Endothelial cell of umbilical vein (primary cell): ENCODE results near the gene TFAP2D. TPM values are rescaled to one million over a fixed set of nuclear protein-coding genes. Genes with fewer than 3 reads are reported as not detected.

Experiments used
- BruUV-seq: library from RNA; stranded (reverse); fragments of 400-500 nt; replicated peaks from 2 replicates; lab custom pipeline; 2021; lab: Mats Ljungman, UMichigan
- CTCF ChIA-PET: fragments of 300-600, 350-600 bp; sonication (Branson Sonifier 250); formaldehyde crosslinking; loops from one replicate; lab custom pipeline; 2021; ENCODE audit warnings: antibody characterized with exemption, inconsistent platforms; lab: Charles Lee
- POLR2A ChIA-PET: fragments of 300-600, 350-600 bp; sonication (Branson Sonifier 250); formaldehyde crosslinking; loops from one replicate; lab custom pipeline; 2021; ENCODE audit warnings: antibody characterized with exemption, inconsistent platforms; lab: Charles Lee
- DNase-seq: peaks from one replicate; pipeline ENCODE4 v3.0.0-alpha.2; 2011; ENCODE audit warnings: low read depth, low spot score
- FAIRE-seq: peaks from 2 replicates; lab custom pipeline; 2011; peaks lifted over from hg19 to GRCh38; lab: Jason Lieb, UNC
- H2AFZ ChIP-seq: 2 replicates; pipeline ENCODE4 v1.6.0; 2012; ENCODE audit warnings: low read depth, low read length, control low read depth, inconsistent platforms
- H3K27ac ChIP-seq: 2 replicates; pipeline ENCODE4 v1.5.1; 2011; ENCODE audit warnings: low read depth, mild to moderate bottlenecking, control low read depth, low read length, moderate library complexity; ENCODE audit not compliant: insufficient read depth
- H3K27me3 ChIP-seq, 2 experiments: 2 replicates each; pipeline versions ENCODE4 v1.6.0 to v1.6.1; 2011; ENCODE audit warnings: low read length in 2 of 2, mixed read lengths in 1 of 2; ENCODE audit not compliant: control insufficient read depth in 2 of 2, insufficient read depth in 2 of 2
- H3K36me3 ChIP-seq, 2 experiments: 2 replicates in 1 of 2; 3 replicates in 1 of 2; pipeline ENCODE4 v1.5.1; 2011; ENCODE audit warnings: low read length in 2 of 2, mild to moderate bottlenecking in 1 of 2, moderate library complexity in 1 of 2; ENCODE audit not compliant: control insufficient read depth in 2 of 2, insufficient read depth in 2 of 2; ENCODE audit errors: extremely low read depth in 1 of 2
- H3K4me1 ChIP-seq: 3 replicates; pipeline ENCODE4 v1.5.1; 2011; ENCODE audit warnings: mild to moderate bottlenecking, low read length; ENCODE audit not compliant: control insufficient read depth, insufficient read depth; ENCODE audit errors: extremely low read depth
- H3K4me2 ChIP-seq: 2 replicates; pipeline ENCODE4 v1.6.1; 2011; ENCODE audit warnings: low read length, control low read depth, mixed read lengths; ENCODE audit not compliant: insufficient read depth
- H3K4me3 ChIP-seq, 3 experiments: fragments of 200-600 bp in 1 of 3; sonication (generic), shearing (Covaris generic) in 1 of 3; replicated peaks in 1 of 3; 2 replicates each; pipeline ENCODE4 v1.5.1; 2011 to 2016; ENCODE audit warnings: control low read depth in 3 of 3, low read length in 3 of 3, mild to moderate bottlenecking in 2 of 3, inconsistent platforms in 1 of 3, low read depth in 1 of 3, moderate library complexity in 1 of 3; ENCODE audit not compliant: insufficient read depth in 1 of 3
- H3K79me2 ChIP-seq: 2 replicates; pipeline ENCODE4 v1.6.0; 2012; ENCODE audit warnings: low read length, inconsistent platforms; ENCODE audit not compliant: control insufficient read depth, insufficient read depth
- H3K9ac ChIP-seq: replicated peaks from 2 replicates; pipeline ENCODE3; 2011; ENCODE audit warnings: low read length, control low read depth; ENCODE audit not compliant: insufficient read depth; ENCODE audit errors: extremely low read depth
- H3K9me1 ChIP-seq: replicated peaks from 3 replicates; pipeline ENCODE4 v1.6.0; 2011; ENCODE audit warnings: mild to moderate bottlenecking, low read length; ENCODE audit not compliant: control insufficient read depth, insufficient read depth; ENCODE audit errors: extremely low read depth
- H3K9me3 ChIP-seq: replicated peaks from 2 replicates; pipeline ENCODE4 v1.5.1; 2012; ENCODE audit warnings: low read length, inconsistent platforms; ENCODE audit not compliant: control insufficient read depth, insufficient read depth
- H4K20me1 ChIP-seq: replicated peaks from 2 replicates; pipeline ENCODE3; 2011; ENCODE audit warnings: mild to moderate bottlenecking, low read length; ENCODE audit not compliant: control insufficient read depth, insufficient read depth; ENCODE audit errors: extremely low read depth
- EZH2 ChIP-seq: IDR thresholded peaks from 2 replicates; pipeline ENCODE4 v1.6.1; 2012; ENCODE audit warnings: borderline replicate concordance, low read depth, mild to moderate bottlenecking, moderate library complexity, low read length, inconsistent platforms; ENCODE audit not compliant: severe bottlenecking
- FOS ChIP-seq: IDR thresholded peaks from 2 replicates; pipeline ENCODE4 v1.6.1; 2011; ENCODE audit warnings: mild to moderate bottlenecking, low read length, moderate library complexity, borderline replicate concordance; ENCODE audit not compliant: insufficient read depth
- GATA2 ChIP-seq: IDR thresholded peaks from 2 replicates; pipeline ENCODE4 v1.7.0; 2011; ENCODE audit warnings: low read depth, mild to moderate bottlenecking, moderate library complexity, mixed read lengths, low read length; ENCODE audit not compliant: insufficient read length, insufficient read depth
- JUN ChIP-seq: IDR thresholded peaks from 2 replicates; pipeline ENCODE4 v1.6.1; 2011; ENCODE audit warnings: borderline replicate concordance, low read depth; ENCODE audit not compliant: insufficient read length, insufficient read depth
- MYC ChIP-seq: IDR thresholded peaks from one replicate; pipeline ENCODE4 v1.6.1; 2011; ENCODE audit warnings: mild to moderate bottlenecking, low read depth, low read length
- POLR2A ChIP-seq: IDR thresholded peaks from 2 replicates; pipeline ENCODE4 v1.6.1; 2012; ENCODE audit warnings: low read depth, mild to moderate bottlenecking, control low read depth, low read length
- POLR2AphosphoS5 ChIP-seq: IDR thresholded peaks from 2 replicates; pipeline ENCODE4 v1.6.1; 2012; ENCODE audit warnings: low read depth, mild to moderate bottlenecking, control low read depth, low read length, moderate library complexity; ENCODE audit not compliant: insufficient read depth
- dilution Hi-C: fragments of 300-500 bp; cut with MboI; formaldehyde crosslinking; loops from one replicate; pipeline ENCODE4 v1.15.0; 2019; ENCODE audit warnings: low sequenced_read_pairs; ENCODE audit not compliant: extremely low pct_ligation_motif_present
- intact Hi-C: fragments of 100-400 bp; cut with micrococcal nuclease; formaldehyde crosslinking; loops from one replicate; pipeline ENCODE4 v1.10.0; 2022
- polyA plus RNA-seq, 4 experiments: library from polyadenylated mRNA; depleted of rRNA in 3 of 4; stranded (reverse) in 3 of 4; unstranded in 1 of 4; fragments of >200 nt; gene quantifications; 2 replicates each; pipeline versions ENCODE4 v1.2.1 to v1.2.3, GENCODE V29; 2011 to 2012; ENCODE audit warnings: missing spikeins in 1 of 4
- total RNA-seq: library from RNA; stranded (reverse); gene quantifications from 2 replicates; pipeline ENCODE4 v1.2.3, GENCODE V29; 2021
- TF ChIP-seq, protein P1 (sequence below): IDR thresholded peaks from 2 replicates; pipeline ENCODE4 v1.6.1; 2011; ENCODE audit not compliant: insufficient read depth, insufficient read length
- TF ChIP-seq, protein P2 (sequence below), 2 donors: IDR thresholded peaks; 1 replicate in 1 of 2; 2 replicates in 1 of 2; pipeline ENCODE4 v1.5.1; 2011; ENCODE audit warnings: low read length in 2 of 2, mild to moderate bottlenecking in 2 of 2, moderate library complexity in 2 of 2, control low read depth in 1 of 2, inconsistent platforms in 1 of 2, low read depth in 1 of 2; ENCODE audit not compliant: insufficient read depth in 1 of 2; ENCODE audit errors: extremely low read depth in 1 of 2

The TFAP2D gene
- total and polyA plus RNA-seq, 2 donors (not counting 3 experiments of a cell fraction or from before 2014, with no cell fraction given) = not detected

DNA sequence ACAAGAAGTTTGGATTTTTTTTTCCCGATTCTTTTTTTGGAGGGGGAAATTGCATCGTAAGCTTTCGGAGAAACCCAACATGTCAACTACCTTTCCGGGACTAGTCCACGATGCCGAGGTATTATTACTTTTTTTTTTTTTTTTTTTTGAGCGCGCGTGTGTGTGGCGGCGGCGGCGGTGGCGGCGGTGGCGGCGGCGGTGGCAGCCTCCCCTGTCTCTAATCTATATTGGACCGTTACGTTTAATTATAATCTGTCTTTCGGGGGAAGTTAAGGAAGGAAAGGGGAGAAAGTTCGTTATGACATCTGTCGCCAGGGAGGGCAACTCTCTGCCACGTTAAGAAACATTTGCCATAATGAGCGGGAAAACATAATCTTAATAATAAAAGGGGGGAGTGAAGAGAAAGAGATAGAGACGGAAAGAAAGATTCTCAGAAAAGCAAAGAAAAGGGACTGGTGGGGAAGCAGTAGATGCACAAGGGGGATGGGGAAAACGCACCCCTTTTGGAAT, 706 bp downstream of the TFAP2D start:
- Histone ChIP-seq H3K4me3 (no peak overlapping the region), H3K4me1 (no peaks in the 10 kb centered on the region), H3K79me2 (no peaks in the 10 kb centered on the region), H3K9ac (no peak overlapping the region), H3K36me3 (no peaks in the 10 kb centered on the region), H3K9me1 (no peaks in the 10 kb centered on the region), H3K27ac (no peak overlapping the region), H3K4me2 (no peak overlapping the region), H3K9me3 (no peaks in the 10 kb centered on the region), H4K20me1 (no peaks in the 10 kb centered on the region), H3K27me3 (peaks cover 68 to 87% of the 10 kb centered on the region in 2 experiments), H2AFZ (no peak overlapping the region)
- CTCF ChIA-PET = interaction anchor here (0.9 to 1.6 kb wide), 3 partner anchors 11 to 1336 kb away, joined by 3 read pairs; no protein-coding TSS in a partner anchor
- TF ChIP-seq MYC = no peak
- TF ChIP-seq, protein P1, sequence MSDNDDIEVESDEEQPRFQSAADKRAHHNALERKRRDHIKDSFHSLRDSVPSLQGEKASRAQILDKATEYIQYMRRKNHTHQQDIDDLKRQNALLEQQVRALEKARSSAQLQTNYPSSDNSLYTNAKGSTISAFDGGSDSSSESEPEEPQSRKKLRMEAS = no peak
- no peak for TF ChIP-seq POLR2AphosphoS5
- no peak for TF ChIP-seq FOS
- no peak for TF ChIP-seq POLR2A
- no peak for TF ChIP-seq EZH2
- no peak for TF ChIP-seq JUN
- TF ChIP-seq, protein P2, sequence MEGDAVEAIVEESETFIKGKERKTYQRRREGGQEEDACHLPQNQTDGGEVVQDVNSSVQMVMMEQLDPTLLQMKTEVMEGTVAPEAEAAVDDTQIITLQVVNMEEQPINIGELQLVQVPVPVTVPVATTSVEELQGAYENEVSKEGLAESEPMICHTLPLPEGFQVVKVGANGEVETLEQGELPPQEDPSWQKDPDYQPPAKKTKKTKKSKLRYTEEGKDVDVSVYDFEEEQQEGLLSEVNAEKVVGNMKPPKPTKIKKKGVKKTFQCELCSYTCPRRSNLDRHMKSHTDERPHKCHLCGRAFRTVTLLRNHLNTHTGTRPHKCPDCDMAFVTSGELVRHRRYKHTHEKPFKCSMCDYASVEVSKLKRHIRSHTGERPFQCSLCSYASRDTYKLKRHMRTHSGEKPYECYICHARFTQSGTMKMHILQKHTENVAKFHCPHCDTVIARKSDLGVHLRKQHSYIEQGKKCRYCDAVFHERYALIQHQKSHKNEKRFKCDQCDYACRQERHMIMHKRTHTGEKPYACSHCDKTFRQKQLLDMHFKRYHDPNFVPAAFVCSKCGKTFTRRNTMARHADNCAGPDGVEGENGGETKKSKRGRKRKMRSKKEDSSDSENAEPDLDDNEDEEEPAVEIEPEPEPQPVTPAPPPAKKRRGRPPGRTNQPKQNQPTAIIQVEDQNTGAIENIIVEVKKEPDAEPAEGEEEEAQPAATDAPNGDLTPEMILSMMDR (IDR thresholded peaks at IDR 0.05; ENCODE audit: extremely low read depth in 1 of 2, insufficient read depth in 1 of 2, low read depth in 1 of 2, low read length in 2 of 2) = no peak
- TF ChIP-seq GATA2 = no peak
- POLR2A ChIA-PET = no interaction called here
- DNase-seq (no peak), FAIRE-seq (no peak)
- intact Hi-C loops = no loop called here
- BruUV-seq = no TSS peak
- dilution Hi-C loops = no loop called here
